ENCODE data around the gene PALM3. TPM values are rescaled to one million over a fixed set of nuclear protein-coding genes. Genes with fewer than 3 reads are reported as not detected.

Gene PALM3
- total RNA-seq: 0.12 TPM in 1 of 2 replicates, not detected in the other

GRCh38 chr19:14061751-14062557, at the start of gene PALM3:
TSS of gene PALM3 (minus strand) at chr19:14062076. CDS start at chr19:14061980, 96 bp downstream.

DNA sequence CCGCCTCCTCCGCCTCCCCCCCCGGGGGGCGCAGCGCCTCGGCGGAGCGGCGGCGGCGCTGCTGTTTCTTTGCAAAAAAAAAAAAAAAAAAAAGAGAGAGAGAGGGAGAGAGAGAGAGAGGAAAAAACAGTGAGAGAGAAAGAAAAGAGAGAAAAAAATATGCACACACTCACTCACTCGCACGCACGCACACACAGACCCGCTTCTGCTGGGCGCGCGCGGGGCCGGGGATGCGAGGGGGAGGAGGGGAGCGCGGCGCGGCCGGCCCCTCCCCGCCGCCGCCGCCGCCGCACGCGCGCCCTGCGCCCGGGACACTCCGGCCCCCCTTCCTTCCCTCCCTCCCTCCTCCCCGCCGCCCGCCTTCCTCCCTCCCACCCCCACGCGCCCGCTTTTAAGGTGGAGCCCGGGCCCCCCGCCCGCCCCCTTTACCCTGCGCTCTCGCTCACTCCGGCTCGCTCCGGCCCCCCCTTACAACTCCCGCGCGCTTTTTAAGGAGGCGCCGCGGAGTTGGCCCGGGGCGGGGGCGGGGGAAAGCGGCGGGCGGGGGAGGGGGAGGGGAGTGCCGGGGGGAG, 28.7 kb upstream of the PALM3 start, which contains the start of gene SAMD1:
Gene SAMD1 (minus strand): TSS at position 243 of the 572 bp plus-strand sequence.

DNA sequence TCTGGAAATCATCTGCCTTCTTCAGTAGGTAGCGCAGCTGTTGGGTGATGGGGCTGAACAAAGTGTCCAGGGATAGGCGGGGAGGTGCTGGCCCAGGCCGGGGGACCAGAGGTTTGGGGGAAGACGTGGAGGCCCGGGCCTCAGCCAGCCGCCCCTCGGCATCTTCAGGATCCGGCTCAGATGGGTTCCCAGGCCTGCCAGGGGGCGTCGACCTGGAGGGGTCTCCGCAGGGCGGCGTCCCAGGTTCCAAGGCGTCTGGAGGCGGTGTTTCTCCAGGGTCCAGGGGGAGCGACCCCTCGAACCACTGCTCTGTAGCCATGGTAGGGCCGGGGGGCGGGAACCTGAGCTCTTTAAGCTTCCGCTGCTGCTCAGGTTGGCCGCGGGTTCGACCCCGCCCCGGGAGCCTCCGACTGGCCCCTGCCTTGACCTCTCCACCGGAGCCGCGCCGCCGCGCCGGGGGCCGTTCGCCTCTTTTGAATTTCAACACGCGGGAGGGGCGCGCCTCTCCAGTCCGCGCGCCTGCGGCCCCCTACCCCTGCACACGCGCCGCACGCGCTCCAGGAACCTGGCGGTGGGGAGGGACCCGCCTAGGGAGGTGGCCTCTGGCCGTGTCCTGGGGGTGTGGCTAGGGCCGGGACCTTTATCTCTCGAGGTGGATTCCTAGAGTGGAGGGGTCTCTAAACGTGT, 23.6 kb upstream of the PALM3 start, which contains the start of gene C19orf67:
Gene C19orf67 (minus strand): TSS at position 475 of the 687 bp plus-strand sequence. CDS start 156 bp downstream, at position 319.

DNA sequence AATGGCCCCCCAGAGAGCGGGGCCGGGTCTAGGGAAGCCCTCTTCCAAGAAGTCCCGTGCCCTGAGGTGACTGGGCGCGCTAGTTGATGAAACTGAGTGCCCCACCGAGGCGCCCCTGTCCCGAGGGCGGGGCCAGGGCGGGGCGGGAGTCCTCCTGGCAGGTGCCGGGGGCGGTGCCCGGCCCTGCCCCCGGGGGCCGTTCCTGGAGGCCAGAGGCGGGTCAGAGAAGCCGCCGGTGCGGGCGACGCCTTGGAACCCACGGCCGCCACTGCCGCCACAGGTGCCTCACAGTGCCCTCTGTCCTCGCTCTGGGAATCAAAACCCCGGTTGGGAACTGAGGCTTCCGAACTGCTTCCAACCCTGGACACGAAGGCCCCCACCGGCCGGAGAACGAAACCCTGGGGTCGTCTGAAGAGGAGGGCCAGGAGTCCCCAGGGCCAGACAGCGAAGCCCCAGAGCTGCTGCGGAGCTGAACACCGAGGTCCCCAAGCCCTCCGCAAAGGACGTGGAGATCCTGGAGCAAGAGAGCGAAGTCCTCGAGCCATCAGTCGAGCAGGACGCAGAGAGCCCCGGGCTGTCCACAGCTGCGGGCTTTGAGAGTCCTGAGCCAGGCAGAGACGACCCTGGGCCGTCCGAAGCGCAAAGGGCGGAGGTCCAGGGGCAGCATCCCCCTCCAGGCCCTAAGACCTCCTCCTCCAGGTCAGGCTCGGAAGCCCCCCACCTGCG, 10.8 kb upstream of the PALM3 start, which contains the start of gene MISP3:
Gene MISP3 (plus strand): TSS at position 252 of the 726 bp plus-strand sequence. CDS start 524 bp downstream, outside the sequence.

DNA sequence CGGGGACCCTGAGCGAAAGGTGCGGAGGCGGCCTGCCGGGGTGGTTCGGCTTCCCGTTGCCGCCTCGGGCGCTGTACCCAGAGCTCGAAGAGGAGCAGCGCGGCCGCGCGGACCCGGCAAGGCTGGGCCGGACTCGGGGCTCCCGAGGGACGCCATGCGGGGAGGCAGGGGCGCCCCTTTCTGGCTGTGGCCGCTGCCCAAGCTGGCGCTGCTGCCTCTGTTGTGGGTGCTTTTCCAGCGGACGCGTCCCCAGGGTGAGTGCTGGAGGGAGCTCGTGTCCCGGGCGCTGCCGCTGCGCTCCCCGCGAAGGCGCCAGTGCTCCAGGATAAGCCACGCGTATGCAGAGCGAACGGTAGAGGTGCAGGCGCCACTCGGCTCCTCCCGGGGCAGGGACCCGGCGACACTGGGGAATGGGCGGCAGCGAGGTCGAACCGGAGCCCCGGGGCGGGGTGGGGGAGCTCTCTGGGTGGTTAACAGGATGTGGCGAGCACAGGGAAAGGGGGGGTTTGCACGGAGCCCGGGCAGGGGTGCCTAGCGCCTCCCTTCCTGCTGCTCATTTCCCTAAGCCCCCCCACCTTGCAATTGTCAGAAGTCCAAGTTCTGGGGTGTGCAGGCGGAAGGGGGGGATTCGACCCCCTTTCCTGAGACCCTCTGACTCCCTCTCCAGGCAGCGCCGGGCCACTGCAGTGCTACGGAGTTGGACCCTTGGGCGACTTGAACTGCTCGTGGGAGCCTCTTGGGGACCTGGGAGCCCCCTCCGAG, 30.0 kb downstream of the PALM3 start, which contains the start of gene IL27RA:
Gene IL27RA (plus strand): TSS at position 44 of the 762 bp plus-strand sequence. CDS start 111 bp downstream, at position 155.

GRCh38 chr19:14027856-14028450, 33.9 kb downstream of the PALM3 start, which contains the start of gene RLN3:
TSS of gene RLN3 (plus strand) at chr19:14028148. CDS start at chr19:14028205, 57 bp downstream.

DNA sequence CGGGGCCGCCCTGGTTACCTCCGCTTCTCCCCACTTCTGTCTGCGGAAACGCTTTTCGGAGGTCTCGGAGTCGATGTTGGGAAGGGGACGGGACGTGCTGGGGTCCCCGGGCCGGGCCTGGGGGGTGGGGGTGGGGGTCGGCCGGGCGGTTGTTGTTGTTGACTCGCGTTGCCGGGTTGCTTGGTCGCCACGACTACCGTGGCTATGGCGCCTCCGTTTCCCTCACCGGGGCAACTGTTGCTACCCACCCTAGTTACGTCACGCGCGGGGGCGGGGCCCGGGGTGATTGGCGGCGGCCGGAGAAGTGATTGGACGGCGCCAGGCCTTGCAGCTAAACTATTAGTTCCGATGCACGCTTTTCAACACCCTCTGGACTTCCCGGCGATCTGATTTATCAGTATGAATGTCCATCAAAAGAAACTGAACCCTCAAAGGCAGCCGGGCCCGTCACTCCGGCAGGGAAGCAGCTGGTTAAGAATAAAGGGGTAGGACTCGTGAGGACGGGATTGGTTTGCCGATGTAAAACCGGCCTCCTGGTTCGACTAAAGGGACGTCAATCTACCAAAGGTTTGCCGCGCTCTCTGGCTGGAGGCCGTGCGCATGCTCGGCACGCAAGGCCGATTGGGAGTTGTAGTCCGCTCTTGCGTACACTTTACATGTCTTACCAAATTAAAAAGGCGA, 55.7 kb downstream of the PALM3 start, which contains the start of gene RFX1:
Gene RFX1 (minus strand): TSS at position 236 of the 681 bp plus-strand sequence. CDS start 12,477 bp downstream, outside the sequence.

Other genes with a start within 250 kb of the PALM3 start
- gene NANOS3, start 184.9 kb downstream of the PALM3 start, total RNA-seq: not detected in 2 replicates
- gene BRME1, start 156.0 kb downstream of the PALM3 start, total RNA-seq: 0.87 and 1.2 TPM in 2 replicates
- gene CC2D1A, start 155.9 kb downstream of the PALM3 start, total RNA-seq: 5.2 and 8.3 TPM in 2 replicates
- 0.66 and 0.87 TPM in 2 replicates for gene PODNL1, start 123.7 kb downstream of the PALM3 start, total RNA-seq
- 7.5 and 8.6 TPM in 2 replicates for gene DCAF15, start 109.6 kb downstream of the PALM3 start, total RNA-seq
- 2.9 and 3.0 TPM in 2 replicates for gene RFX1, start 55.8 kb downstream of the PALM3 start, total RNA-seq
- not detected in 2 replicates for gene RLN3, start 33.9 kb downstream of the PALM3 start, total RNA-seq
- gene IL27RA, start 30.3 kb downstream of the PALM3 start, total RNA-seq: 0.75 and 2.1 TPM in 2 replicates
- gene MISP3, start 10.7 kb upstream of the PALM3 start, total RNA-seq: 0.26 and 0.75 TPM in 2 replicates
- gene C19orf67, start 23.7 kb upstream of the PALM3 start, total RNA-seq: not detected in 2 replicates
- 12.4 and 15.3 TPM in 2 replicates for gene SAMD1, start 28.7 kb upstream of the PALM3 start, total RNA-seq
- gene PRKACA, start 55.7 kb upstream of the PALM3 start, total RNA-seq: 52.2 and 60.1 TPM in 2 replicates
- gene ASF1B, start 74.5 kb upstream of the PALM3 start, total RNA-seq: 6.7 and 12.6 TPM in 2 replicates
- gene ADGRL1, start 144.1 kb upstream of the PALM3 start, total RNA-seq: 2.4 and 3.3 TPM in 2 replicates

Data from aortic smooth muscle cell (primary cell).